IMR-90 (cell line): ENCODE data around the gene HMGCS2. TPM values are rescaled to one million over a fixed set of nuclear protein-coding genes. Genes with fewer than 3 reads are reported as not detected.

Experiments
- ATAC-seq: fragments of 200-7000 bp; cut with Tn5 transposase; 2 replicates; pipeline ENCODE4 v1.9.1; 2020; ENCODE audit warnings: low read depth, mild to moderate bottlenecking, moderate library complexity
- BruUV-seq: library from RNA; stranded (reverse); fragments of 400-500 nt; replicated peaks from 2 replicates; lab custom pipeline; 2021; lab: Mats Ljungman, UMichigan
- CTCF ChIA-PET: fragments of 300-600 bp; formaldehyde crosslinking; extraction: SDS; loops from one replicate; lab custom pipeline; 2021; ENCODE audit warnings: antibody characterized with exemption; lab: Yijun Ruan, JAX
- POLR2A ChIA-PET: fragments of 300-600 bp; sonication (Branson Sonifier 250); formaldehyde crosslinking; loops from one replicate; lab custom pipeline; 2022; ENCODE audit warnings: antibody characterized with exemption; ENCODE audit not compliant: unreplicated experiment; lab: Charles Lee
- DNase-seq: peaks from one replicate; pipeline ENCODE4 v3.0.0; 2013
- H2AFZ ChIP-seq: replicated peaks from 2 replicates; pipeline ENCODE3; 2013; ENCODE audit warnings: low read length, mild to moderate bottlenecking; ENCODE audit not compliant: poor library complexity
- H2AK5ac ChIP-seq: 2 replicates; pipeline ENCODE4 v1.6.1; 2013; ENCODE audit warnings: low read depth, low read length, inconsistent platforms
- H2AK9ac ChIP-seq: replicated peaks from 2 replicates; pipeline ENCODE3; 2013; ENCODE audit warnings: mild to moderate bottlenecking, low read depth, low read length, moderate library complexity; ENCODE audit not compliant: poor library complexity
- H2BK120ac ChIP-seq: 2 replicates; pipeline ENCODE4 v1.6.1; 2013; ENCODE audit warnings: low read depth, low read length, inconsistent platforms
- H2BK15ac ChIP-seq: 3 replicates; pipeline ENCODE4 v1.6.1; 2013; ENCODE audit warnings: low read depth, low read length, inconsistent platforms
- H2BK20ac ChIP-seq: 2 replicates; pipeline ENCODE4 v1.6.1; 2013; ENCODE audit warnings: low read depth, mild to moderate bottlenecking, inconsistent platforms, low read length, moderate library complexity
- H2BK5ac ChIP-seq: 2 replicates; pipeline ENCODE4 v1.6.1; 2013; ENCODE audit warnings: mild to moderate bottlenecking, low read depth, low read length, inconsistent platforms; ENCODE audit not compliant: poor library complexity, severe bottlenecking
- H3K14ac ChIP-seq: replicated peaks from 2 replicates; pipeline ENCODE4 v1.6.1; 2013; ENCODE audit warnings: low read depth, low read length, inconsistent platforms
- H3K18ac ChIP-seq: 2 replicates; pipeline ENCODE4 v1.6.1; 2013; ENCODE audit warnings: low read depth, low read length, control low read depth
- H3K23ac ChIP-seq: 2 replicates; pipeline ENCODE4 v1.6.1; 2013; ENCODE audit warnings: low read depth, low read length, inconsistent platforms
- H3K27ac ChIP-seq: 2 replicates; pipeline ENCODE4 v1.5.1; 2013; ENCODE audit warnings: mild to moderate bottlenecking, control low read depth, low read length; ENCODE audit not compliant: insufficient read depth
- H3K27me3 ChIP-seq: 2 replicates; pipeline ENCODE4 v1.6.1; 2013; ENCODE audit warnings: low read length; ENCODE audit not compliant: control insufficient read depth, insufficient read depth
- H3K36me3 ChIP-seq: 2 replicates; pipeline ENCODE4 v1.6.1; 2013; ENCODE audit warnings: low read length, mixed read lengths; ENCODE audit not compliant: control insufficient read depth, insufficient read depth
- H3K4ac ChIP-seq: 2 replicates; pipeline ENCODE4 v1.6.1; 2013; ENCODE audit warnings: low read depth, low read length, inconsistent platforms
- H3K4me1 ChIP-seq: 2 replicates; pipeline ENCODE4 v1.6.1; 2013; ENCODE audit warnings: low read length, mixed read lengths; ENCODE audit not compliant: control insufficient read depth, insufficient read depth
- H3K4me2 ChIP-seq: 2 replicates; pipeline ENCODE4 v1.6.1; 2013; ENCODE audit warnings: low read depth, mild to moderate bottlenecking, control low read depth, low read length, moderate library complexity
- H3K4me3 ChIP-seq: 2 replicates; pipeline ENCODE4 v1.5.1; 2013; ENCODE audit warnings: low read depth, mild to moderate bottlenecking, control low read depth, low read length, moderate library complexity; ENCODE audit not compliant: insufficient read depth
- H3K56ac ChIP-seq: 2 replicates; pipeline ENCODE4 v1.6.1; 2013; ENCODE audit warnings: low read length, inconsistent platforms; ENCODE audit not compliant: insufficient read depth; ENCODE audit errors: extremely low read depth
- H3K79me1 ChIP-seq, 2 experiments: 2 replicates each; pipeline ENCODE4 v1.6.1; 2013; ENCODE audit warnings: low read length in 2 of 2, inconsistent platforms in 1 of 2, low read depth in 1 of 2
- H3K9ac ChIP-seq: 2 replicates; pipeline ENCODE4 v1.6.1; 2013; ENCODE audit warnings: low read depth, low read length, control low read depth
- H3K9me1 ChIP-seq: 2 replicates; pipeline ENCODE4 v1.6.1; 2013; ENCODE audit warnings: low read length, inconsistent platforms; ENCODE audit not compliant: insufficient read depth
- H3K9me3 ChIP-seq: 2 replicates; pipeline ENCODE4 v1.6.1; 2013; ENCODE audit warnings: low read length; ENCODE audit not compliant: control insufficient read depth, insufficient read depth
- H4K20me1 ChIP-seq: 2 replicates; pipeline ENCODE4 v1.6.1; 2013; ENCODE audit warnings: low read length, inconsistent platforms; ENCODE audit not compliant: insufficient read depth
- H4K5ac ChIP-seq: 2 replicates; pipeline ENCODE4 v1.6.1; 2013; ENCODE audit warnings: mild to moderate bottlenecking, low read depth, low read length, control low read depth
- H4K8ac ChIP-seq, 2 experiments: 2 replicates each; pipeline ENCODE4 v1.6.1; 2013; ENCODE audit warnings: low read depth in 2 of 2, low read length in 2 of 2, control low read depth in 1 of 2, inconsistent platforms in 1 of 2
- H4K91ac ChIP-seq: 2 replicates; pipeline ENCODE4 v1.6.1; 2013; ENCODE audit warnings: low read depth, low read length, inconsistent platforms; ENCODE audit not compliant: insufficient read depth
- ELK1 ChIP-seq: fragments of 150-350 bp; IDR thresholded peaks from 2 replicates; pipeline ENCODE4 v1.6.1; 2016; ENCODE audit warnings: low read depth, mild to moderate bottlenecking, low read length, moderate library complexity, borderline replicate concordance
- NFE2L2 ChIP-seq: fragments of 150-350 bp; IDR thresholded peaks from 2 replicates; pipeline ENCODE4 v1.6.1; 2016; ENCODE audit warnings: low read depth, mild to moderate bottlenecking, low read length
- RCOR1 ChIP-seq: IDR thresholded peaks from 2 replicates; pipeline ENCODE4 v1.6.1; 2012; ENCODE audit warnings: mild to moderate bottlenecking, low read length, improper control_type of control experiment; ENCODE audit not compliant: insufficient replicate concordance
- WGBS, 2 experiments: methylation state at CpG; one replicate each; pipeline versions ENCODE4 v1.1.5 to v1.1.7; 2013; ENCODE audit warnings: missing lambda C conversion rate in 2 of 2; ENCODE audit not compliant: insufficient read length in 1 of 2; ENCODE audit errors: extremely low coverage in 2 of 2; 5-methylcytosine and 5-hydroxymethylcytosine counted together
- dilution Hi-C: fragments of 300-500 bp; cut with HindIII; formaldehyde crosslinking; loops from one replicate; pipeline ENCODE4 v1.14.3; 2018; ENCODE audit warnings: low sequenced_read_pairs; ENCODE audit not compliant: unreplicated experiment
- in situ Hi-C: fragments of 300-500 bp; cut with MboI; formaldehyde crosslinking; loops from 3 replicates; pipeline ENCODE4 v1.14.3; 2019; ENCODE audit warnings: low sequenced_read_pairs, inconsistent platforms, mixed read lengths
- intact Hi-C: fragments of 100-400 bp; cut with micrococcal nuclease; formaldehyde crosslinking; loops from 2 replicates; pipeline ENCODE4 v1.10.0; 2022
- polyA plus RNA-seq, 3 experiments: library from polyadenylated mRNA; depleted of rRNA; stranded (reverse); fragments of >200 nt; gene quantifications; 2 replicates each; pipeline ENCODE4 v1.2.3, GENCODE V29; 2012; ENCODE audit warnings: low replicate concordance in 1 of 3
- total RNA-seq: library from RNA; depleted of rRNA; stranded (reverse); fragments of >200 nt; gene quantifications from 2 replicates; pipeline ENCODE4 v1.2.3, GENCODE V29; 2012

Gene HMGCS2
- total and polyA plus RNA-seq, 2 of the 4 experiments (the other 2 are of a cell fraction), result not detected

GRCh38 chr1:119743776-119744597, 24.7 kb downstream of the HMGCS2 start (continued):
- TF ChIP-seq RCOR1 (no peak), NFE2L2 (no peak)

GRCh38 chr1:119743308-119743707, 25.4 kb downstream of the HMGCS2 start:
- Histone ChIP-seq H3K4me3 (no peak overlapping the region), H2AFZ (no peak overlapping the region), H3K56ac (no peak overlapping the region), H3K27me3 (no peaks in the 10 kb centered on the region), H3K79me1 (no peaks in the 10 kb centered on the region; a peak in 1 of 4 replicates), H3K18ac (no peak overlapping the region), H2BK5ac (no peak overlapping the region), H3K9me1 (no peaks in the 10 kb centered on the region; the same call in 1 of the 2 replicates), H2AK5ac (no peak overlapping the region), H3K14ac (no peak overlapping the region), H4K20me1 (peaks cover 5% of the 10 kb centered on the region; the same call in 1 of the 2 replicates), H4K5ac (no peak overlapping the region), H3K4ac (no peak overlapping the region), H3K27ac (no peak overlapping the region), H4K8ac (no peak overlapping the region), H2BK20ac (no peak overlapping the region), H3K9me3 (no peaks in the 10 kb centered on the region), H4K91ac (no peak overlapping the region), H3K23ac (no peak overlapping the region), H3K9ac (no peak overlapping the region), H3K36me3 (peaks cover 46% of the 10 kb centered on the region), H3K4me1 (peaks cover 13% of the 10 kb centered on the region), H2BK120ac (no peak overlapping the region), H2AK9ac (no peak overlapping the region), H3K4me2 (no peak overlapping the region), H2BK15ac (no peak overlapping the region)
- CTCF ChIA-PET, result interaction anchor here (1.0 to 1.4 kb wide), 2 partner anchors 16 to 66 kb away, joined by 3 to 6 read pairs; no protein-coding TSS in a partner anchor
- WGBS, 2 experiments, result 48% methylated on average over 3 of the region's 3 CpGs; no CpG with 5 or more reads in 1 of the 2 experiments
- no TSS peak for BruUV-seq
- ATAC-seq, result no peak
- dilution Hi-C loops, result no loop called here
- no peak for DNase-seq
- POLR2A ChIA-PET, result no interaction called here
- in situ Hi-C loops, result no loop called here
- TF ChIP-seq ELK1, result no peak
- intact Hi-C loops, result loop anchor here (10.0 kb wide), 1 partner anchor 181 kb away; no protein-coding TSS in a partner anchor
